Tibial nerve (tissue), 4 donors: ENCODE results near the gene LYRM4.

Source experiments
- CTCF ChIP-seq, 5 experiments: fragments of 200-600 bp in 3 of 5; fragments of 450-650 bp in 2 of 5; sonication (generic) in 3 of 5; IDR thresholded peaks; one replicate each; pipeline ENCODE4 v1.5.1; 2016 to 2019; ENCODE audit warnings: antibody characterized with exemption in 5 of 5, mild to moderate bottlenecking in 3 of 5, moderate library complexity in 2 of 5
- EP300 ChIP-seq, 2 donors: sonication (generic); formaldehyde crosslinking; IDR thresholded peaks; one replicate each; pipeline ENCODE4 v1.6.1; 2017; ENCODE audit warnings: antibody characterized with exemption in 2 of 2, mild to moderate bottlenecking in 1 of 2
- POLR2A ChIP-seq, 2 donors: fragments of 450-650 bp; IDR thresholded peaks; one replicate each; pipeline ENCODE4 v1.6.1; 2017; ENCODE audit warnings: antibody characterized with exemption in 2 of 2, mild to moderate bottlenecking in 2 of 2, moderate library complexity in 2 of 2

- TF ChIP-seq CTCF (IDR thresholded peaks at IDR 0.05) (no peak), EP300 (IDR thresholded peaks at IDR 0.05) (no peak), POLR2A (IDR thresholded peaks at IDR 0.05) (no peak)
These were observed 100.5 kb downstream of the LYRM4 start for GRCh38 chr6:5160206-5160605.
